Astrocyte of the spinal cord (primary cell): ENCODE data around the gene PANX2.
"Not testable (repeated sequence)": the region's sequence is repeated elsewhere in the genome, so short reads cannot be mapped to it uniquely, and the experiment has no call there.

ENCODE experiments used
- DNase-seq: peaks from one replicate; pipeline ENCODE4 v3.0.0; 2011; ENCODE audit warnings: low read depth, low spot score
- H3K4me3 ChIP-seq: 2 replicates; pipeline ENCODE4 v1.5.1; 2011; ENCODE audit warnings: low read depth, mild to moderate bottlenecking, low read length, moderate library complexity
- CTCF ChIP-seq: IDR thresholded peaks from 2 replicates; pipeline ENCODE4 v1.5.1; 2012; ENCODE audit warnings: low read depth, mild to moderate bottlenecking, low read length, inconsistent platforms
- in situ Hi-C: cut with HindIII; loops from 2 replicates; pipeline ENCODE4 v1.10.0; 2017; ENCODE audit warnings: low sequenced_read_pairs

The PANX2 gene

GRCh38 chr22:50167689-50168489 lies 2.6 kb upstream of the PANX2 start:
- no peak overlapping the region for H3K4me3 ChIP-seq
- in situ Hi-C loops, result no loop called here
- no peak for DNase-seq
- no peak for TF ChIP-seq CTCF

- in situ Hi-C loops, DNase-seq, H3K4me3 ChIP-seq: not testable (repeated sequence)
Observed at GRCh38 chr22:50168490-50169180, 1.9 kb upstream of the PANX2 start.

GRCh38 chr22:50169181-50169759 lies 1.3 kb upstream of the PANX2 start:
- no peak overlapping the region for H3K4me3 ChIP-seq
- no peak for TF ChIP-seq CTCF
- in situ Hi-C loops, result no loop called here
- DNase-seq, result no peak

GRCh38 chr22:50169774-50170341 lies 673 bp upstream of the PANX2 start:
- TF ChIP-seq CTCF, result no peak
- H3K4me3 ChIP-seq, result peak overlapping the region; percentile 20
- DNase-seq, result no peak
- in situ Hi-C loops, result no loop called here

GRCh38 chr22:50171319-50171964 lies 911 bp downstream of the PANX2 start:
- DNase-seq, result no peak
- TF ChIP-seq CTCF, result no peak
- in situ Hi-C loops, result no loop called here
- H3K4me3 ChIP-seq, result no peak overlapping the region

DNA sequence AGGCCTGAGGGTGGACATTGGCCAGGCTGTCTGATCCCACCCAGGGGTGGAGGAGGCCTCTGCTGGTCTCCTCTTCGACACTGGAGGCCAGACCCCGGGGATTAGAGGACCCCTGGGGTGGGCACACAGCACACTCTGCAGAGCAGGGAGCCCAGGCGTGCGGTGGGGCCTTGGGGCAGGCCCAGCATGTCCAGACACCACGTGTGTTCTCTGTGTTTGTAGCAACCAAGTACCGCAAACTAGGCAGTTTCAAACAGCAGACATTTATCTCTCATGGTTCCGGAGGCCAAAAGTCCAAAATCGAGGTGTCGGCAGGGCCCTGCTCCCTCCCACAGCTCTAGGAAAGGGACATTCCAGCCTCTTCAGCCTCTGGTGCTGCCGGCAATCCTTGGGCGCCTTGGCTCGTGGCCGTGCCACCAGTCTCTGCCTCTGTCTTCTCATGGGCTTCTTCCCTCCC lies 1.5 kb downstream of the PANX2 start:
- in situ Hi-C loops, result no loop called here
- no peak for TF ChIP-seq CTCF
- DNase-seq, result no peak
- no peak overlapping the region for H3K4me3 ChIP-seq
